Left lung (tissue), 10 donors: ENCODE measurements around the gene DPF1. TPM values are rescaled to one million over a fixed set of nuclear protein-coding genes. Genes with fewer than 3 reads are reported as not detected.
A peak's percentile ranks its signal among the peaks of the same experiment; 100 is the strongest.
"Not testable (repeated sequence)": the region's sequence is repeated elsewhere in the genome, so short reads cannot be mapped to it uniquely, and the experiment has no call there.

Experiments used
- ATAC-seq: fragments of 200-7000 bp; cut with Tn5 transposase; one replicate; pipeline ENCODE4 v1.9.1; 2020; ENCODE audit warnings: moderate library complexity
- DNase-seq, 4 donors: peaks; one replicate each; pipeline ENCODE4 v3.0.0-alpha.2; 2013 to 2020
- H3K27ac ChIP-seq, 2 donors: fragments of 200-600 bp; sonication (generic) in 1 of 2; one replicate each; pipeline versions ENCODE4 v1.5.0 to v1.8.0; 2020 to 2021
- H3K27me3 ChIP-seq, 2 donors: fragments of 200-600 bp; sonication (generic) in 1 of 2; one replicate each; pipeline versions ENCODE4 v1.5.0 to v1.8.0; 2020 to 2021
- H3K36me3 ChIP-seq, 2 donors: fragments of 200-600 bp; sonication (generic) in 1 of 2; one replicate each; pipeline versions ENCODE4 v1.5.0 to v1.8.0; 2020 to 2021
- H3K4me1 ChIP-seq, 2 donors: fragments of 200-600 bp; one replicate each; pipeline ENCODE4 v1.8.0; 2021
- H3K4me3 ChIP-seq, 2 donors: fragments of 200-600 bp; sonication (generic) in 1 of 2; one replicate each; pipeline versions ENCODE4 v1.5.0 to v1.8.0; 2020 to 2021; ENCODE audit warnings: mild to moderate bottlenecking in 1 of 2
- H3K9me3 ChIP-seq, 2 donors: fragments of 200-600 bp; sonication (generic) in 1 of 2; one replicate each; pipeline versions ENCODE4 v1.5.0 to v1.8.0; 2020 to 2021
- intact Hi-C, 2 donors: fragments of 100-400 bp; cut with DNase I; formaldehyde crosslinking; loops; one replicate each; pipeline versions ENCODE4 v1.11.2 to v1.14.2; 2022
- polyA plus RNA-seq, 6 donors: library from polyadenylated mRNA; unstranded; fragments of 120-200 nt; gene quantifications; one replicate each; pipeline ENCODE4 v1.2.1, GENCODE V29; 2013; ENCODE audit not compliant: insufficient read length in 6 of 6
- total RNA-seq, 2 donors: library from RNA; stranded (reverse); fragmentation: NEBNext Ultra II Directional; extraction: Animal tissue kit (Norgen Biotek cat#: 25700); gene quantifications; one replicate each; pipeline ENCODE4 v1.2.1, GENCODE V29; 2021
- TF ChIP-seq, protein P1 (sequence below), 2 donors: fragments of 200-600 bp; sonication (generic) in 1 of 2; IDR thresholded peaks; one replicate each; pipeline versions ENCODE4 v1.5.0 to v1.8.0; 2021; ENCODE audit warnings: antibody characterized with exemption in 2 of 2
- donor health status: DM: no; HTN: yes; CAD: no.
- donor health status: DM: no; HTN: no; CAD: no.

The DPF1 gene
- total and polyA plus RNA-seq, 8 donors = 0.39 to 4.3 (median 2.9) TPM

DNA sequence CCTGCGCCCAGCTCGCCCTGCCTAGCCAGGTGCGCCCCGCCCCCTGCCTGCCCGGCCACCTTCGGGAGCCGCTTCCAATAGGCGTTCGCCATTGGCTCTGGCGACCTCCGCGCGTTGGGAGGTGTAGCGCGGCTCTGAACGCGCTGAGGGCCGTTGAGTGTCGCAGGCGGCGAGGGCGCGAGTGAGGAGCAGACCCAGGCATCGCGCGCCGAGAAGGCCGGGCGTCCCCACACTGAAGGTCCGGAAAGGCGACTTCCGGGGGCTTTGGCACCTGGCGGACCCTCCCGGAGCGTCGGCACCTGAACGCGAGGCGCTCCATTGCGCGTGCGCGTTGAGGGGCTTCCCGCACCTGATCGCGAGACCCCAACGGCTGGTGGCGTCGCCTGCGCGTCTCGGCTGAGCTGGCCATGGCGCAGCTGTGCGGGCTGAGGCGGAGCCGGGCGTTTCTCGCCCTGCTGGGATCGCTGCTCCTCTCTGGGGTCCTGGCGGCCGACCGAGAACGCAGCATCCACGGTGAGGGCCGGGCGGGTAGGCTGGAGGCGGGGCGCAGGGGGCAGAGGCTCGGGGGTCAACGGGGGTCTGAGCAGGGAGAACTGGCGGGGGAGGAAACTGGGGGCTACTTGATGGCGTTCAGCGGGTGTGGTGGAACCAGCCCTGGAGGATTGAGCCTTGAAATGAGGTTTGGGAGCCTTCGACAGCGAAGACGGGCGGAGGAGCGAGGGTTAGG lies 40.6 kb upstream of the DPF1 start, which contains the start of gene SPINT2:
SPINT2 (plus strand) TSS at position 88 of the 727 bp plus-strand sequence; CDS start at position 408, 320 bp downstream.
- Histone ChIP-seq H3K27me3 (peaks cover 0 to 10% of the 10 kb centered on the region in 2 donors), H3K27ac (peak within 1 kb of the TSS; percentile 85 to 92), H3K4me1 (peaks cover 14 to 55% of the 10 kb centered on the region in 2 donors), H3K36me3 (no peaks in the 10 kb centered on the region), H3K9me3 (no peaks in the 10 kb centered on the region), H3K4me3 (peak within 1 kb of the TSS; percentile 64 to 73)
- DNase-seq (peak in 2 of 4 donors; percentile 50 to 86), ATAC-seq (peak; percentile 12)
- intact Hi-C loops = no loop called here
- TF ChIP-seq, protein P1, sequence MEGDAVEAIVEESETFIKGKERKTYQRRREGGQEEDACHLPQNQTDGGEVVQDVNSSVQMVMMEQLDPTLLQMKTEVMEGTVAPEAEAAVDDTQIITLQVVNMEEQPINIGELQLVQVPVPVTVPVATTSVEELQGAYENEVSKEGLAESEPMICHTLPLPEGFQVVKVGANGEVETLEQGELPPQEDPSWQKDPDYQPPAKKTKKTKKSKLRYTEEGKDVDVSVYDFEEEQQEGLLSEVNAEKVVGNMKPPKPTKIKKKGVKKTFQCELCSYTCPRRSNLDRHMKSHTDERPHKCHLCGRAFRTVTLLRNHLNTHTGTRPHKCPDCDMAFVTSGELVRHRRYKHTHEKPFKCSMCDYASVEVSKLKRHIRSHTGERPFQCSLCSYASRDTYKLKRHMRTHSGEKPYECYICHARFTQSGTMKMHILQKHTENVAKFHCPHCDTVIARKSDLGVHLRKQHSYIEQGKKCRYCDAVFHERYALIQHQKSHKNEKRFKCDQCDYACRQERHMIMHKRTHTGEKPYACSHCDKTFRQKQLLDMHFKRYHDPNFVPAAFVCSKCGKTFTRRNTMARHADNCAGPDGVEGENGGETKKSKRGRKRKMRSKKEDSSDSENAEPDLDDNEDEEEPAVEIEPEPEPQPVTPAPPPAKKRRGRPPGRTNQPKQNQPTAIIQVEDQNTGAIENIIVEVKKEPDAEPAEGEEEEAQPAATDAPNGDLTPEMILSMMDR (IDR thresholded peaks at IDR 0.05) = no peak

DNA sequence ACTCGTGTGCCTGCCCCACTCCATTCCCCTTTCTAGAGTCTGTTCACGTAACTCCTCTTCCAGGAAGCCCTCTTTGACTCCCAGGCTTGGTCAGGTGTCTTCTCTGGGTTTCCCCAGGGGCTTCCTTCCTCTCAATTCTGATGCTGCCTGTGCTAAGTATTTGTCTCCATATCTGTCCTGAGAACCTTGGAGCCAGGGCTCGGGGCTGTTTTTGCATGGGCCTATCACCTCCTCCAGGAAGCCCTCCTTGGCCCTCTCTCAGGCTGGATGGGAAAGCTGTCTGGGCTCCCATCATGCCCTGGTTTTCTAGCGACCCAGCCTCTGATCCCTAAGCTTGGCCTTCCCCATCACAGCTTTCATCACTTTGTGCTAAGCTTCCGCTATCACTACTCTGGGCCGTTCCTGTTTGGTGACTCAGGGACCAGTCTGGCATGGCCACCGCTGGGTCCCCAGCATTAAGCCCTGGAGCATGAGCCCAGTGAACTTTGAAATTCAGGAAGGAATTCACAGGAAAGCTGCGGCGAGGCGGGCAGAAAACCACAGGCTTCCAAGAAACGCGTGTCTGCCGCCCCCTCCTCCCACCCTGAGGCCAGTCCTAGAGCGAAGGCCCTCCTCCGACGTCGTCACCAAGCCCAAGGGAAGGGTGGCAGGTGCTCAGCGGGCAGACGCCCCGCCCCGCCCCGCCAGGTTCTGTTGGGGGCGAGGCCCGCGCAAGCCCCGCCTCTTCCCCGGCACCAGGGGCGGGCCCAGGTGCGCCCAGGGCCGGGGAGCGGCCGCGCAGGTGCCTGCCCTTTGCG lies 39.9 kb upstream of the DPF1 start:
- H3K9me3 ChIP-seq = no peaks in the 10 kb centered on the region
- H3K4me3 ChIP-seq = peak overlapping the region; percentile 64 to 73
- H3K27me3 ChIP-seq = peaks cover 0 to 10% of the 10 kb centered on the region in 2 donors
- H3K27ac ChIP-seq = peak overlapping the region; percentile 85 to 92
- intact Hi-C loops = no loop called here
- TF ChIP-seq, protein P1 (IDR thresholded peaks at IDR 0.05) = no peak
- peak in 3 of 4 donors; percentile 87 to 94 (median 89) for DNase-seq
- ATAC-seq = peak; percentile 88
- H3K36me3 ChIP-seq = no peaks in the 10 kb centered on the region
- peaks cover 14 to 53% of the 10 kb centered on the region in 2 donors for H3K4me1 ChIP-seq

DNA sequence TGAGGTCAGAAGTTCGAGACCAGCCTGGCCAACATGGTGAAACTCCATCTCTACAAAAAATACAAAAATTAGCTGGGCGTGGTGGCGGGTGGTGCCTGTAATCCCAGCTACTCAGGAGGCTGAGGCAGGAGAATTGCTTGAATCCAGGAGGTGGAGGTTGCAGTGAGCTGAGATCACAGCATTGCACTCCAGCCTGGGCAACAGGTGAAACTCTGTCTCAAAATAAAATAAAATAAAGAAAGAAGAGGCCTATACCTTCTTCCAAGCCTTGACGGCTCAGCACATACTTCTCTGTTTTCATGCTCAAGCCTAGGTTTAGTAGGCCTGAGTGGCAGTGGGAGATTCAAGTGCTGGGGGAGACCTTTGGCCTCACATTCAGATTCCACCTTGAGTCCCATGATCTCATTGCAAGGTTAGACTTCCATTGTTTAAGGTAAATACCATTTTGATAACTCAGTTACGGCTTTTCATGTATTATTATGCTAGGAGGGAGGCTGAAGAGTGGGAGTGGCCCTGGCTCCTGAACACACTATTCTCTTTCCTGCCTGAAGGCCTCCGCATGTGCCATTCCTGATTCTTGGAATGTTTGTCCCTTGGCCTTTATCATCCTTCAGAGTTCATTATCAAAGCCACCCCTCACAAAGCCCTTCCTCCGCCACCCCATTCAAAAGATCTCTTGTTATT lies 38.7 kb upstream of the DPF1 start:
- H3K36me3 ChIP-seq = no peaks in the 10 kb centered on the region
- H3K4me3 ChIP-seq = no peak overlapping the region
- no peak overlapping the region for H3K27ac ChIP-seq
- intact Hi-C loops = no loop called here
- no peak for DNase-seq
- peaks cover 14 to 43% of the 10 kb centered on the region in 2 donors for H3K4me1 ChIP-seq
- no peaks in the 10 kb centered on the region for H3K9me3 ChIP-seq
- H3K27me3 ChIP-seq = peaks cover 0 to 12% of the 10 kb centered on the region in 2 donors
- ATAC-seq = no peak
- TF ChIP-seq, protein P1 (IDR thresholded peaks at IDR 0.05) = no peak

DNA sequence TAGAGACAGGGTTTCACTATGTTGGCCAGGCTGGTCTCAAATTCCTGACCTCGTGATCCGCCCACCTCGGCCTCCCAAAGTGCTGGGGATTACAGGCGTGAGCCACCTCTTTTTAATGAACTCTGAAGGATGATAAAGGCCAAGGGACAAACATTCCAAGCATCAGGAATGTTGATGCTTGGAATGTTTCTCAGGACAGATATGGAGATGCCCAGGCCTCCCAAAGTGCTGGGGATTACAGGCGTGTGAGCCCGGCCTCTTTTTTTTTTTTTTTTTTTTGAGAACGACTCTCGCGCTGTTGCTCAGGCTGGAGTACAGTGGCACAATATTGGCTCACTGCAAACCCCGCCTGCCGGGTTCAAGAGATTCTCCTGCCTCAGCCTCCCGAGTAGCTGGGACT lies 37.9 kb upstream of the DPF1 start:
- peaks cover 12 to 35% of the 10 kb centered on the region in 2 donors for H3K4me1 ChIP-seq
- DNase-seq, H3K27ac ChIP-seq, ATAC-seq, H3K4me3 ChIP-seq, H3K9me3 ChIP-seq, H3K36me3 ChIP-seq, intact Hi-C loops: not testable (repeated sequence)
- peaks cover 0 to 20% of the 10 kb centered on the region in 2 donors for H3K27me3 ChIP-seq

DNA sequence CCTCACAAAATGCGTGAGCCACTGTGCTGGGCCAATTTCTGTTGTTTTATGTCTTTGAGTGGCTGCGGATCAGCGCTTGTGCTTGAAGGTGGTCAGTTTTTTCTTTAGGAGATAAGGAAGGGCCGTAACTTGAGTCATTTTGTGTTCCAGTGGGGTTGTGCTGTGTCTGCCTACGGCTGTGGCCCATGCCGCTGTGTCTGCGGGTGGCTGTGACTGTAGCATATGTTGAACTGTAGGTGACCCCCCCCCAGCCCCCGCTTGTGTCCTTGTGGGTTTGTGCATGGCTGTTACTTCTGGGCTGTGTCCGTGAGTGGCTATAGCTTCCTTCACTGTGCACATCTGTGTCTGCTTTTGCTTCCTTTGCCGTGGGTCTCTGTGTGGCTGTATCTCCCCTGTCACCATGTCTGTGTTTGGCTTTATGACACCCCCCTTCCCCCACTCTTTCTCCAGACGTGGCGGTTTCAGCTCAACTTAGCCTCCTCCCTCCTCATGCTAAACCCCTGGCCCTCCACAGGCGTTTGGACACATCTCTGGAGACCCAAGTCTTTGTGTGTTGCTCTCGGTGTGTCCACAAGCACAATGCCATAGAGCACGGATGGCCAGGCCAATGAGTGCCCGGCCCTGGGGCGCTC lies 31.5 kb upstream of the DPF1 start:
- Histone ChIP-seq H3K27me3 (peaks cover 5 to 44% of the 10 kb centered on the region in 2 donors), H3K4me3 (peak overlapping the region; percentile 33 to 36), H3K9me3 (no peaks in the 10 kb centered on the region), H3K4me1 (peaks cover 5 to 37% of the 10 kb centered on the region in 2 donors), H3K27ac (peak overlapping the region; percentile 48 to 67), H3K36me3 (no peaks in the 10 kb centered on the region)
- intact Hi-C loops = no loop called here
- DNase-seq (peak in 1 of 4 donors; percentile 43), ATAC-seq (no peak)
- TF ChIP-seq, protein P1 (IDR thresholded peaks at IDR 0.05) = no peak
